ENCODE data around the gene ALOXE3. TPM values are rescaled to one million over a fixed set of nuclear protein-coding genes. Genes with fewer than 3 reads are reported as not detected.

Gene ALOXE3
- total RNA-seq, 1 experiment from 2014 or later: 0.13 TPM

GRCh38 chr17:8133941-8134340 is 15.6 kb upstream of the ALOXE3 start:
- H3K36me3 Mint-ChIP-seq (ENCODE audit: insufficient read depth in 1 of 3, low read depth in 3 of 3): no peaks in the 10 kb centered on the region
- H3K79me1 ChIP-seq (ENCODE audit: insufficient read depth, low read depth, low read length, poor library complexity, severe bottlenecking): no peaks in the 10 kb centered on the region
- no peak overlapping the region for H3K4me2 ChIP-seq (ENCODE audit: insufficient read depth, insufficient read length, low read length)
- H3K27me3 Mint-ChIP-seq (ENCODE audit: low read depth): peaks cover 23% of the 10 kb centered on the region
- H3K79me2 ChIP-seq (ENCODE audit: insufficient read depth, low read length): no peaks in the 10 kb centered on the region
- H3K23ac ChIP-seq (ENCODE audit: insufficient read length, low read depth, low read length): no peak overlapping the region
- H4K20me1 ChIP-seq (ENCODE audit: control insufficient read depth, insufficient read depth, insufficient read length): no peaks in the 10 kb centered on the region
- no peak overlapping the region for H3K9ac ChIP-seq (ENCODE audit: extremely low read depth, insufficient read length, low read length)
- H3K9me3 Mint-ChIP-seq: no peaks in the 10 kb centered on the region
- H3K27ac ChIP-seq (ENCODE audit: insufficient read length, low read depth, low read length): no peak overlapping the region
- H4K91ac ChIP-seq (ENCODE audit: insufficient read length, low read depth, low read length): no peak overlapping the region
- no peak overlapping the region for H2AK5ac ChIP-seq (ENCODE audit: insufficient read length, low read length)
- H3K56ac ChIP-seq (ENCODE audit: insufficient read length, low read depth, low read length): no peak overlapping the region
- H4K8ac ChIP-seq (replicated peaks; ENCODE audit: insufficient read length, low read depth, low read length): no peak overlapping the region
- DNase-seq: no peak
- H2BK20ac ChIP-seq (ENCODE audit: low read depth, low read length, poor library complexity, severe bottlenecking): no peak overlapping the region
- TF ChIP-seq, protein P1, sequence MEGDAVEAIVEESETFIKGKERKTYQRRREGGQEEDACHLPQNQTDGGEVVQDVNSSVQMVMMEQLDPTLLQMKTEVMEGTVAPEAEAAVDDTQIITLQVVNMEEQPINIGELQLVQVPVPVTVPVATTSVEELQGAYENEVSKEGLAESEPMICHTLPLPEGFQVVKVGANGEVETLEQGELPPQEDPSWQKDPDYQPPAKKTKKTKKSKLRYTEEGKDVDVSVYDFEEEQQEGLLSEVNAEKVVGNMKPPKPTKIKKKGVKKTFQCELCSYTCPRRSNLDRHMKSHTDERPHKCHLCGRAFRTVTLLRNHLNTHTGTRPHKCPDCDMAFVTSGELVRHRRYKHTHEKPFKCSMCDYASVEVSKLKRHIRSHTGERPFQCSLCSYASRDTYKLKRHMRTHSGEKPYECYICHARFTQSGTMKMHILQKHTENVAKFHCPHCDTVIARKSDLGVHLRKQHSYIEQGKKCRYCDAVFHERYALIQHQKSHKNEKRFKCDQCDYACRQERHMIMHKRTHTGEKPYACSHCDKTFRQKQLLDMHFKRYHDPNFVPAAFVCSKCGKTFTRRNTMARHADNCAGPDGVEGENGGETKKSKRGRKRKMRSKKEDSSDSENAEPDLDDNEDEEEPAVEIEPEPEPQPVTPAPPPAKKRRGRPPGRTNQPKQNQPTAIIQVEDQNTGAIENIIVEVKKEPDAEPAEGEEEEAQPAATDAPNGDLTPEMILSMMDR (conservative IDR thresholded peaks at IDR 0.05): no peak
- H3T11ph ChIP-seq (ENCODE audit: low read length): no peak overlapping the region
- peak overlapping the region in 1 of 2 experiments; percentile 21; a peak in 2 of 5 replicates for H3K4me3 Mint-ChIP-seq
- no peak overlapping the region for H2BK12ac ChIP-seq (ENCODE audit: insufficient read length, low read depth, low read length)
- no peaks in the 10 kb centered on the region for H3K9me3 ChIP-seq (ENCODE audit: control insufficient read depth, low read depth, low read length)
- H2BK5ac ChIP-seq (ENCODE audit: insufficient read length, low read length): no peak overlapping the region
- H4K5ac ChIP-seq (ENCODE audit: insufficient read length, low read depth, low read length): no peak overlapping the region
- H3K27ac Mint-ChIP-seq: peak overlapping the region in 1 of 3 experiments; percentile 62; a peak in 2 of 7 replicates
- no CpG with 5 or more reads among the region's 4 CpGs for whole genome bisulfite sequencing (ENCODE audit: extremely low coverage, insufficient read length, low lambda C conversion rate)
- no peak overlapping the region for H2BK15ac ChIP-seq (ENCODE audit: low read depth, low read length)
- H3K4ac ChIP-seq (ENCODE audit: low read depth, low read length): no peak overlapping the region
- no peaks in the 10 kb centered on the region for H3K4me1 ChIP-seq (ENCODE audit: insufficient read depth, low read length)
- H3K14ac ChIP-seq (ENCODE audit: insufficient read depth, low read length): no peak overlapping the region
- no peaks in the 10 kb centered on the region for H3K27me3 ChIP-seq (ENCODE audit: insufficient read depth, low read length)
- H3K23me2 ChIP-seq (ENCODE audit: insufficient read length, low read depth, low read length, poor library complexity, severe bottlenecking): peaks cover 5% of the 10 kb centered on the region
- H2AFZ ChIP-seq (ENCODE audit: low read length): no peak overlapping the region
- H3K18ac ChIP-seq (ENCODE audit: insufficient read length, low read depth, low read length): no peak overlapping the region
- H2BK120ac ChIP-seq (ENCODE audit: low read depth, low read length, poor library complexity, severe bottlenecking): no peak overlapping the region
- H3K4me1 Mint-ChIP-seq: peaks cover 5 to 20% of the 10 kb centered on the region in 2 experiments

All from H9 (cell line).